Measurements from ENCODE around the gene PADI3. TPM values are rescaled to one million over a fixed set of nuclear protein-coding genes. Genes with fewer than 3 reads are reported as not detected.
A peak's percentile ranks its signal among the peaks of the same experiment; 100 is the strongest.

PADI3 gene
- total RNA-seq, 1 experiment from 2014 or later: 6.0 TPM

DNA sequence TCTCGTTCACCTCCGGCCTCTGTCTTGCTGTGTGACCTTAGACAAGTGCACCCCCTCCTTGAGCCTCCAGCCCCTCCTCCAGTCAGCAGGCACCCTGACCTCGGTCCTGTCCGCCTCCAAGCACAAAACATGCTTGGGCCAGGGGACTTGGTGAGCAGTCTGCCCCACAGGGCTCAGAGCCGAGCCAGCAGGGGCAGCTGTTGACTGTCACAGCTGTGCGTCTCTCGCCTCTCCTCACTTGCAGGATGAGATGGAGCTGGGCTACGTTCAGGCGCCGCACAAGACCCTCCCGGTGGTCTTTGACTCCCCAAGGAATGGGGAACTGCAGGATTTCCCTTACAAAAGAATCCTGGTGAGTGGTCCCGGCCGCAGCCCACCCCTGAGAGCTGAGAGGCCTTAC lies 24.2 kb downstream of the PADI3 start:
- DNase-seq (ENCODE audit: low spot score): no peak

DNA sequence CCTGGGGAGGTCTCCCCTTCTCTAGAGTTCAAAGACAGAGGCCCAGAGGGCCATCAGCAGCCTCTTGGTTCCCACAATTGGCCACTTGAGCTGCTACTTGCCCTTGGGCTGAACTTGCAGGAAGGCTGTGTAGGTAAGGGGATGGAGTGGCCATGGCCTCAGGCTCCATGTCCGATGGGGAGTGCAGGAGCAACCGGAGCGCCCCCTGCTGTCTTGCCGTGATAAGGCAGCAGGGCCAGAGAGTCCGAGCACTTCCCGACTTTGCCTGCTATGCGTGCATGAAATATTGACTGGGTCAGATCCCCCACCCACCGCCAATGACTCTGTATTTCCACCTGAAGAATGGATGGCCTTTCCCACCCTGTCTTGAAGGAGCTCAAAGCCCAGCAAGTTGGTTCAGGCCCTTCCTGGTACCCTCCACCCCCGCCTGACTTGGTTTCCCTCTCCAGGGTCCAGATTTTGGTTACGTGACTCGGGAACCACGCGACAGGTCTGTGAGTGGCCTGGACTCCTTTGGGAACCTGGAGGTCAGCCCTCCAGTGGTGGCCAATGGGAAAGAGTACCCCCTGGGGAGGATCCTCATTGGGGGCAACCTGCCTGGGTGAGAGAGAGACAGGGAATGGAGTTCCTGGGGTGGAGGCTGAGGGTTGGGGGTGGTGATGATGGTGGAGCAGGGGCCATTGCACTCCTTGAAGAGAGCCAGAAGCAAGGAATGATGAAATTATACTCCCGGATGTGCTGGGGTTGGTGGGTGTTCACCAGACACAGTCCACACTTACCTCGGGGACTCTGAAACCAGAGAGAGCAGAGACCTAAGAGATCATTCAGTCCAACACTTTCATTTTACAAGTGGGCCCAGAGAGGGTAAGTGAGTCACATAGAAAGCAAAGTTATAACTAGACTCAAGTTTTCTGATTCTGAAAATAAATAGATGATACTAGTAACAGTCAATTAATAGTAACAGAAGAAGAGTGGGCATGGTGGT lies 25.6 kb downstream of the PADI3 start:
- peak; percentile 49 for DNase-seq (ENCODE audit: low spot score)

DNA sequence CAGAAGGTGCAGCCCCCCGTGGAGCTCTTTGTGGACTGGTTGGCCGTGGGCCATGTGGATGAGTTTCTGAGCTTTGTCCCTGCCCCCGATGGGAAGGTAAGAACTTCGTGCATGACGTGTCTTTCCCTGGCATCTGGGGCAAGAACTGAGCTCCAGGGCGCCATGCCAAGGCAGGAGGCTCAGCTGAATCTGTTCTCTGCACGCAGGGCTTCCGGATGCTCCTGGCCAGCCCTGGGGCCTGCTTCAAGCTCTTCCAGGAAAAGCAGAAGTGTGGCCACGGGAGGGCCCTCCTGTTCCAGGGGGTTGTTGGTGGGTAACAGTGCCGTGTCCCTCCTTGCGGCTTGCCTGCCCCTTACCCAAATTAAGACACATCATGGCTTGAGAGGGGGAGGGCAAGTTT lies 27.7 kb downstream of the PADI3 start:
- peak; percentile 95 for DNase-seq (ENCODE audit: low spot score)

DNA sequence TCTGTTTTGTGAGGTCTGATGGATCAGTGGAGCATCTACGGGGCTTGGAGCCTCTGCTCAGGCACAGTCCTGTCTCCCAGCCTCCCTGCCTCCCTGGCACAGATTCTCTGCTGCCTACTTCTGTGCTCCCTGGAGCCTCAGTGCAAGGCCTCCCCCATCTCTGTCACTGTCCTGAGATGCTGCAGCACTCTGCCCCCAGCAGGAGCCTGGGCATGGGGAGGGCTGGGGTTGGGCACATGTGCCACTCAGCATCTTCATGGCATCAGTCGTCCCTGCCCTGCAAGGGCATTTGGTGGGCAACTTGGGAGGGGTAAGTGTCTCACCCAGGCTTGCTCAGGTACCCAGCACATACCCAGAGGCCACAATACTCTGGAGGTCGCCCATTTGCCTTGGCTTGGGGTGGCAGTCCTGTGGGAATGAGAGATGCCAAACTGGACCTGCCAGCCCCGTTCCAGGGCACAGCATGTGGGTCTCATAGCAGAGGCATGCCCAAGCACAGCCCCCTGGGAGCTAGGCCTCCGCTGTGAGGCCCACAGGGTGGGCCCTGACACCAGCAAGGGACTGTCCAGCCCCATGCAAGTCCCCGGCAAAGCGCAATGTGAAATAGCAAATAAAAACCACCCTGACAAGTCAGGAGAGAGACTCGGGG lies 28.7 kb downstream of the PADI3 start:
- no peak for DNase-seq (ENCODE audit: low spot score)

DNA sequence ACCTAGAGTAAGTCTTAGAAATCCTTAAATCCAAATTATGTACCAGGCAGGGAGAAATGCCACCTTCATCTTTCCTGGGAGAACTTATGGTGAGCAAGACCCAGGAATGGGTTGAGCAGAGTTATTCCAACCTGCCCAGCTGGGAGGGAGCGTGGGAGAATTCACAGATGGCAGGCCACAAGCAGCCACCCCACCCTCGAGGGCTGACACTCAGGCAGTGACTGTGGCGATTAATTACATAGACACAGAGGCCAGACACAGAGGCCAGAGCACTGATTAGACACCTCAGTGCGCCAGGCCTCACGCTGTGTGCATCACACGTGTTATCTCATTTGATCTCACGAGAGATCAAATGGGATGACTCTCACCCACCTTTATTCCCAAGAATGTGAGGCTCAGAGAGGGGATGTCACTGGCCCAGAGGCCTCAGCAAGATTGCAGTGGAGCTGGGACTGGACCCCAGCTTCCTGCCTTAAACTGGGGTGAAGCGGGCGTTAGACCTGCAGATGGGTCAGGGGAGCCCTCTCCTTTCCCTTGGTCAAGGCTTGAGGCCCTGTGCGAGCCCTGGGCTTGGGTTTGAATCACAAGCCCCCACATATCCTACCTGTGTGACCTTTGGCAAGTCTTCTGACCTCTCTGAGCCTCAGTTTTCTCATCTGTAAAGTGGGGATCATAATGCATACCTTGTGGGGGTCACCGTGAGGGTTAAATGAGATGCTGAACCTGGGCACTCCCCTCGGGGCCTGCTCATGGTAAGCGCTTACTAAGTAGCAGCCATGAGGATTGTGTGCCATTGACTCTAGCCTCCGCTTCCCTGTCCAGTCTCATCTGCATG lies 30.3 kb downstream of the PADI3 start:
- no peak for DNase-seq (ENCODE audit: low spot score)

DNA sequence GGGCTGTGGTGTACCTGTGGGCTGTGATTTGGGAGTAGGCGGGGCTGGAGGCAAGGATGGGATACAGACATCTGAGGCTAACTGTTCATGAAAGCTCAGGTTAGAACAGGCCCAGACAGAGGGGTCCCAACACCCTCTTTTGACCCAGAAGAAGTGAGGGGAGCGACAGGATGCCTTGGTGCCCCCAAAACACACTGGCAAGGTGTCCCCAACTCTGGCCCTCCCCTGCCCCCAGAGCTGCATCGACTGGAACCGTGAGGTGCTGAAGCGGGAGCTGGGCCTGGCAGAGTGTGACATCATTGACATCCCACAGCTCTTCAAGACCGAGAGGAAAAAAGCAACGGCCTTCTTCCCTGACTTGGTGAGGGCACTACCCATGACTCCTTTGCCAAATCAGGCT lies 31.5 kb downstream of the PADI3 start:
- DNase-seq (ENCODE audit: low spot score): no peak

DNA sequence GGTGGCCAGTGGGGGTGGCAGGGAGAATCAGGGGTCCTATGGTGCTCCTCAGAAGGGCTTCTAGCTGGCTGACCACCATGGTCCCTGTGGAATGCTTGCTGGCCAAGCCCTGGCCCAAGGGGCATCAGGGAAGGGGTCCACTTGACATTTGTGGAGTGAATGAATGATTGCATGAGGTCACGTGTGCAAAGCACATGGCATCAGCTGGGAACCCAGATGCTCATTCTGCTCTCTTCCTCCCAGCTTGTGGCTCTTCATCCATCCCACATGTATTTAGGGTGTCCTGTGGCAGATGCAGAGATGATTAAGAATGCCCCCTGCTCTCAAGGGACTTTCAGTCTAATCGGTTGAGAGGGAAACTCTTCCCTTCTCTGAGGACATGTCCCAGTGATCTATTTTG lies 32.0 kb downstream of the PADI3 start:
- DNase-seq (ENCODE audit: low spot score): no peak

DNA sequence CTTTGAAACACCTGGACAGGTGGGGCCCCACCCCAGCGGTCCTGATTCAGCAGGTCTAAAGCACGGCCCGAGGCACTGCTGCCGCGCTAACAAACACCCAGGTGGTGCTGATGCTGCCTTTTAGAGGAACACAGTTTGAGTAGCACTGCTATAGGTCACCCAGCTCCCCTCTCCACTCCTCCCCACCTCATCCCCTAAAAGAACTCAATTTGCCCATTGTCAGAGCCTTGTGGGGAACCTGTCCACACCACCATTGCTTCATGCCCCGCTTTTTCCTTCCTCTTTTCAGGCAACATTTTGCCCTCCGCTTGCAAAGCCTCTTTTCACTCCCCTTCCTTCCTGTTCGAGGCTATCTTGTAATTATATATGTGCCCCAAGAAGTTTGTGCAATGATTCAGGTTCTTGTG lies 32.9 kb downstream of the PADI3 start:
- no peak for DNase-seq (ENCODE audit: low spot score)

DNA sequence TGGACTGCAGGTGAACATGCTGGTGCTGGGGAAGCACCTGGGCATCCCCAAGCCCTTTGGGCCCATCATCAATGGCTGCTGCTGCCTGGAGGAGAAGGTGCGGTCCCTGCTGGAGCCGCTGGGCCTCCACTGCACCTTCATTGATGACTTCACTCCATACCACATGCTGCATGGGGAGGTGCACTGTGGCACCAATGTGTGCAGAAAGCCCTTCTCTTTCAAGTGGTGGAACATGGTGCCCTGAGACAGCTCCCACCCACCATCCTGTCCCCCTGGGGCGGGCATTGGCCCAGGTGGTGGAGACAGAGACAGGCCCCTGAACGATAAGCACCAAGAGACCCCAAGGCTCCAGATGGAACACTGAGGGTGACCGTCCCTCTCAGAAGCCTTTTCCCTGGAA lies 33.9 kb downstream of the PADI3 start:
- no peak for DNase-seq (ENCODE audit: low spot score)

DNA sequence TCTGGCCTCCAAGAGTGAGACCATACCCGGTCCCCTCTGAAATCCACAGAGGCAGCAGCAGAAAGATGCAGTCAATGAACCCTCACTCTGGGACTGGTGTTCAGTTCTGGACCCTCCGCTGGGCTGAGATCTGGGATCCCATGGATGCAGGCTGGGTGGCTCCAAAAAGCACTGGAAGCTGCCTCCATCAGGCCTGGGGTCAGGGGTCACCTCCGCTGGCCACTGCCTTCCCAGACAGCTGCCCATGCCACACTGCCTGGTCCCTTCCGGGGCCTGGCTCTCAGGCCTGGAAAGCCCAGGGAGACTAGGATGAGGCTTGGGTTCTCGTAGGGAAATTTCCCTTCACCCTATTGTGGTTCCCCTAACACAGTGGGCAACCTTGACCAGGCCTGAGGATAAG lies 37.7 kb downstream of the PADI3 start:
- no peak for DNase-seq (ENCODE audit: low spot score)

DNA sequence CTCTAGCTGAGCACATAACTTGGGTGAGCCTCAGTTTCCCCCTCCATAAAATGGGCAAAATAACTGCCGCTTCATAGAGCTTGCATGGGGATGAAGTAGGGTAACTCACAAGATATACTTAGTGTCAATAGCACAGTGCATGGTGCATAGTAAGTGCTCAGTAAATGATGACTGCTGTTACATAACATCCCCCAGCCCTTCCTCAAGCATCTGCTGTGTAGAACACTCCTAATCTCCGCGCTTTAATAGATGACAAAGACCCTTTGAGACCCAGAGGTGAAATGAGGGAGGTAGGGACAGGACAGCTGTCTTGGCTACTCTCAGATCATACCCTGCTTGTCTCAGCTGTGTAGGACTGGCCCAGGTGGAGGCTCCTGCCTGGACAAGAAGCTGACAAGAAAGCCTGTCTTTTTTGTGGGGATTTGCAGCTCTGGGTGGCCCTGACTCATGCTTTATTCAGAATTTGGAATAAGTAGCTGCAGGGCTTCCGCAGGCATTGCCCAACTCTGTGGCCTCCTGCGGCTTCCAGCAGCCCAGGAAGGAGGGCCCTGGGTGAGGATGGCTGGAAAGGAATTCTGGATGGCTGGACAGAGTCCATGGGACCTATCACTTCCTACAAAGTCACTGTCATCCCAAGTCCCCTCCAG lies 38.4 kb downstream of the PADI3 start:
- DNase-seq (ENCODE audit: low spot score): peak; percentile 82

DNA sequence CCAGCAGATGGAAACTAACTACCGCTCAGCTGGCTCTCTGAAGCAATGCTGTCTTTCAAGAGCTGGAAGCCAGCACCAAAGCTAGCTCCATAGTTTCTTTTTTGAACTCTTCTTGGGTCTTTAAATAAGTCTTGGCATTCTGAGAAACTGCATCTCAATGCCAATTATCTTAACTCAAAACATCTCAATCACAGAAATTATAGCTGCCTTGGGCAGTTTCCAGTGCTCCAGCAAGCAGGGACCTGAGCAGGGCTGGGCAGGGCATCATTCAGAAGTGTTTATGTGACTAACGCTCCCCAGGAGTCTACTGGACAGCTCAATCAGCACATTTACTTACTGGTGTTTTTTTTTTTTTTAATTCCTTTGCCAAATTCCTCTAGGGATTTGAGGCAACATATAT lies 40.8 kb downstream of the PADI3 start:
- DNase-seq (ENCODE audit: low spot score): peak; percentile 76

DNA sequence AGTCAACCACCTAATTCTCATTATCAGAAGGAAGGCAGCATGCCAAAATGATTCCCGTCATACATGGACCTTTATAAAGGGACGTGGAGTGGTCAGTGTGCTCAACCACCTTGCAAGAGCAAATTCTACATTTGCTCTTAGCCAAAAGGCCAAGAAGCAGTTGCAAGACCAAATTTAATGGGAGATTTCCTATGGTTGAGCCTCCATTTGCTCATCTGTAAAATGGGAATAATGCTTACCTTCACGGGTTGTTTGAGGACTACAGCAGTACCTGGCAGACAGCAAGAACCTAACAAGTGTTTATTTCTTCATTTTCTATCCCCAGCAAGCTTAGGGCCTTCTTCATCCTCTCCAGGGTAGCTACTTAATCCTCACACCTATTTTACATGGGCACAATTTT lies 41.7 kb downstream of the PADI3 start:
- no peak for DNase-seq (ENCODE audit: low spot score)

DNA sequence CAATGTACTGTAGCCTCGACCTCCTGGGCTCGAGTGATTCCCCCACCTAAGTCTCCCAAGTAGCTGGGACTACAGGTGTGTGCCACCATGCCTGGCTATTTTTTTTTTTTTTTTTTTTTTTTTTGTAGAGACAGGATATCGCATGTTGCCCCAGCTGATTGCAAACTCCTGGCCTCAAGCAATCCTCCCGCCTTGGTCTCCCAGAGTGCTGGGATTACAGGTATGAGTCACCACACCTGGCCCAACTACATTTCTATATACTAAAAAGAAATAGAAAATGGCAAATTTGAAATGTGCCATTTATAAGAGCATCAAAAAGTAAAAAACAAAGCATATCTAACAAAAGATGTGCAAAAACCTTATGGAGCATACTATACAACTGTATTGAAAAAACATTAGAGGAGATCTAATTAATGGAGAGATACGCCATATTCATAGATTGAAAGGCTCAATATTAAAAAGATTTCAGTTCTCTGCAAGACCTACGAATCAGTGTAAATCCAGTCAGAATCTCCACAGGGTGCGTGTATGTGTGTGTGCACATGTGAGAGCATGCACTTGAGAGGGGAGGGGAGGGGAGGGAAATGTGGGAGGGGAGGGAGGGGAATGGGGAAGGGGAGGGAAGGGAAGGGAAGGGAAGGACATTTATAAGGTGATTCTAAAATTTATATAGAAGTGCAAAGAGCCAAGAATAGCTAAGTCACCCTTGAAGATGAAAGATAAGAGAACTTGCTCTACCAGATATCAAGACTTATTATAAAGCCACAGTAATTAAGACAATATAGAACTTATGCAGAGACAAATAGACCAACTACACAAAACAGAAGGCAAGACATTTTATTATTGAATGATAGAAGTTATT lies 43.6 kb downstream of the PADI3 start:
- no peak for DNase-seq (ENCODE audit: low spot score)

DNA sequence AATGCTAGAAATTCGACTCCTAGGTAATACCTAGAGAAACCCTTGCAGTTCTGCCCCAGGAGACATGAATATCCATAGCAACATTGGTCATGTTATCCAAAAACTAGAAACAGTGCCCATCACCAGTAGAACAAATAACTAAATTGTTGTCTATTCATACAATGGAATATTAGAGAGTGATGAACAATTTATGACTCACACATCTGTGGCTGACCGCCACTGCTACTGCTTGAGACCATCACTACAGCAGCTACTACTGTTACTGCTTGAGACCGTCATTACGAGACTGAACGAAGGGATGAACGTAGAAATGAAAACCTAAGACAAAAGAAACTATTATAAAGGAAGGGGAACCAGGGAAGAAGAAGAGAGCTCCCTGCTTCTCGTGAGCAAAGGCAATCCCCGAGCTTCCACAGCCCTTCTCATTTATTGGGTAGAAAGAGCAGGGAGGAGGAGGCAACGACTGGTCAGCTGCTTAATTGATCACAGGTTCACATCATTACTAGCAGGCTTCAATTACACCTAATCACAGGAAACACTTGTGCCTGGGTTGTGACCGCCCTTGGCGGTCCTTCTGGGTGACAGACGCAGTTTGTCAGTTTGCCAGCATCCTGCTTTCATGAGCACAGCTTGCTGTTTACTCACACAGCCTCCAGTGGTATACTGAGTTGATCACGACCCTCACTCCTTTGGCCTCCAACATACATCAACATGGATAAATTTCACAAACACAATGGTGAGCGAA lies 45.0 kb downstream of the PADI3 start:
- no peak for DNase-seq (ENCODE audit: low spot score)

DNA sequence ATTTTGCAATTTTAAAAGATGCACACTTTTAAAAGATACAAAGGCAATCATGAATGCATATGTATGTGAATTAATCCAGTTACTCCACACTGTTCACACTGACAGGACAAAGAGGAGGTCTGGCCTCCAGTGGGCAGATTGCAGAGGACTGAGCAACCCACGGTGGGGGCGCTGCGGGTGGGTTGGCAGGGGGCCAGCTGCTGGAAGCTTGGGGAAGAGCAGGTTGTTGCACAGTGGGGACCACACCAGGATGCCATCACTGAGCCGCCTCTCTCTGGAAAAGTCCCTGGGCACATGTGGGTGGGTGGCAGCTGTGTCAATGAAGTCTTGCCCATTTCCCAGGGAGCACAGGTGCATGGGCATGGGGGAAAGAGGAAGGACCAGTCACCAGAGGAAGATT lies 46.4 kb downstream of the PADI3 start:
- no peak for DNase-seq (ENCODE audit: low spot score)

DNA sequence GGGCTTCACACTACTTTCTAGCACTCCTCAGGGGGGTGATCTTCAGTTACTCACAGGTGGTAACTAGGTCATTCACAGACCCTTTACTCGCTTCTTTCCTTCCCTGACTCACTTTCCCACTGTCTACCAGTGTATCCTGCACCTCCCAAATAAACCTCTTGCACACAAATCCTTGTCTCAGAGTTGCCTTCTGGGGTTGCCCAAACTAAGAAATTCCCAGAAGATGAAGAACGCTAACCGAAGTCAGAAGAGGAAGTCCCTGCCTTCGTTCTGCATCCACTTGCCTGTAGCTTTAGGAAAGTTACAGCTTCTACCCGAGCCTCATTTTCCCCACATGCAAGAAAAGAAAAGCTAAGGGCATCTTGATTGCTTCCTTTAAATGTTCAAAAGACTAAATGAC lies 47.2 kb downstream of the PADI3 start:
- no peak for DNase-seq (ENCODE audit: low spot score)

DNA sequence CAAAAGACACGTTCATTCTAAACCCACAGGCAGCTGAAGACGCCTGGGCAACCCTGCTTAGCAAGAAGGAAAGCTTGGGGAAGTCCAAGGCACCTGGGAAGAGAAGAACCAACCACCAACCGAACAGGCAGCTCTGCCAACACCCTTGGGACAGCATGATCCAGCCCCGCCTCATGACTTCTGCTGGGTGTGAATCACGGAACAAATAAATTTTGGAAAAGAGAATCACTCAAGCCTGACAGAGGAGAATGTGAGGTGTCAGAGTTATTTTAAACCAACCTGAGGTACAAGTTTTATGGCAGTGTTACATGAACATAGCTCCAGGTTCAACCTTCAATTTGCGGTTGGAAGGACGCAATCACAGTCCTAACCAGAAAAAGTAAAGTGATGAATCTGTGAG lies 49.1 kb downstream of the PADI3 start:
- DNase-seq (ENCODE audit: low spot score): no peak

DNA sequence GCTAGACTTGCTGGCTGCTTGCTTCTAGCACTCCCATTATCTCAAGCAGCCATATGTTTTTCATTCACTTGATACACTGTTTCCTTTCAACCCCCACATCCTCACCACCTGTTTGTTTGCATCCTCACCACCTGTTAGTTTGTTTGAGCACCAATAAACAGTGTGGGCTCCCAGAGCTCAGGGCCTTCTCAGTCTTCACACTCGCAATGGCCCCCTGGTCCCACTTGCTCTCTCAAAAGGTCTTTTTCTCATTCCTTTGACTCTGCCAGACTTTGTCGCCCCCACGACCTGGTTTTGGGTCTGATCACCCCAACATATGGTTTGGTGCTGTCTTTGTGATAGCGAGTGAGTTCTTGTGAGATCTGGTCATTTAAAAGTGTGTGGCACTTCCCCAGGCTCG lies 52.9 kb downstream of the PADI3 start:
- no peak for DNase-seq (ENCODE audit: low spot score)

Measured in H4 (cell line).